ENCODE results near the gene EHBP1.

The EHBP1 gene

GRCh38 chr2:62784341-62784740 lies 78.8 kb downstream of the EHBP1 start:
- TF ChIP-seq CTCF (IDR thresholded peaks at IDR 0.05; ENCODE audit: extremely low read depth, insufficient read depth, missing control alignments) = no peak
- DNase-seq (ENCODE audit: low spot score) = no peak
- in situ Hi-C loops (cut with MboI; ENCODE audit: low pct_unique_long_range_greater_than_20kb, low sequenced_read_pairs, unreplicated experiment) = loop anchor here (25.0 kb wide), 1 partner anchor 403 kb away; no protein-coding TSS in a partner anchor

- in situ Hi-C loops (cut with MboI; ENCODE audit: low pct_unique_long_range_greater_than_20kb, low sequenced_read_pairs, unreplicated experiment) = loop anchor here (25.0 kb wide), 1 partner anchor 402 kb away; no protein-coding TSS in a partner anchor
- peak; percentile 12 for DNase-seq (ENCODE audit: low spot score)
- no peak for TF ChIP-seq CTCF (IDR thresholded peaks at IDR 0.05; ENCODE audit: extremely low read depth, insufficient read depth, missing control alignments)
Observed at GRCh38 chr2:62785216-62785615, 79.7 kb downstream of the EHBP1 start.

GRCh38 chr2:62785810-62786597 lies 80.5 kb downstream of the EHBP1 start:
- in situ Hi-C loops (cut with MboI; ENCODE audit: low pct_unique_long_range_greater_than_20kb, low sequenced_read_pairs, unreplicated experiment) = loop anchor here (25.0 kb wide), 1 partner anchor 401 kb away; no protein-coding TSS in a partner anchor
- DNase-seq (ENCODE audit: low spot score) = no peak
- TF ChIP-seq CTCF (IDR thresholded peaks at IDR 0.05; ENCODE audit: extremely low read depth, insufficient read depth, missing control alignments) = no peak

- peak; percentile 29 for DNase-seq (ENCODE audit: low spot score)
- peak; percentile 40 for TF ChIP-seq CTCF (IDR thresholded peaks at IDR 0.05; ENCODE audit: extremely low read depth, insufficient read depth, missing control alignments)
- in situ Hi-C loops (cut with MboI; ENCODE audit: low pct_unique_long_range_greater_than_20kb, low sequenced_read_pairs, unreplicated experiment) = loop anchor here (25.0 kb wide), 1 partner anchor 400 kb away; no protein-coding TSS in a partner anchor
Observed at GRCh38 chr2:62787386-62787785, 81.9 kb downstream of the EHBP1 start.

- in situ Hi-C loops (cut with MboI; ENCODE audit: low pct_unique_long_range_greater_than_20kb, low sequenced_read_pairs, unreplicated experiment) = loop anchor here (25.0 kb wide), 1 partner anchor 398 kb away; no protein-coding TSS in a partner anchor
- DNase-seq (ENCODE audit: low spot score) = no peak
- TF ChIP-seq CTCF (IDR thresholded peaks at IDR 0.05; ENCODE audit: extremely low read depth, insufficient read depth, missing control alignments) = no peak
Observed at GRCh38 chr2:62789518-62789917, 84.0 kb downstream of the EHBP1 start.

- DNase-seq (ENCODE audit: low spot score) = no peak
- no peak for TF ChIP-seq CTCF (IDR thresholded peaks at IDR 0.05; ENCODE audit: extremely low read depth, insufficient read depth, missing control alignments)
- in situ Hi-C loops (cut with MboI; ENCODE audit: low pct_unique_long_range_greater_than_20kb, low sequenced_read_pairs, unreplicated experiment) = loop anchor here (25.0 kb wide), 1 partner anchor 397 kb away; no protein-coding TSS in a partner anchor
Observed at GRCh38 chr2:62789918-62790317, 84.4 kb downstream of the EHBP1 start.

All from GM13977 (cell line).